Anterior cingulate cortex (tissue), 58 donors: ENCODE results near the gene SMYD4.
A peak's percentile ranks its signal among the peaks of the same experiment; 100 is the strongest.
"Not testable (repeated sequence)": the region's sequence is repeated elsewhere in the genome, so short reads cannot be mapped to it uniquely, and the experiment has no call there.

Experiments
- DNase-seq, 58 donors: peaks; one replicate each; lab custom pipeline; 2025; lab: John Stamatoyannopoulos, UW

Gene SMYD4

GRCh38 chr17:1758807-1759206, 70.9 kb downstream of the SMYD4 start:
- DNase-seq, result peak in 1 of 58 donors; percentile 19

- DNase-seq, result no peak
These were observed 73.9 kb downstream of the SMYD4 start for GRCh38 chr17:1755827-1756262.

GRCh38 chr17:1755252-1755826, 74.4 kb downstream of the SMYD4 start:
- peak in 28 of 58 donors; percentile 15 to 74 (median 35) for DNase-seq

GRCh38 chr17:1754430-1755112, 75.1 kb downstream of the SMYD4 start:
- no peak for DNase-seq

- no peak for DNase-seq
These were observed 75.8 kb downstream of the SMYD4 start for GRCh38 chr17:1753767-1754429.

GRCh38 chr17:1752425-1753262, 77.1 kb downstream of the SMYD4 start:
- peak in 1 of 58 donors; percentile 24 for DNase-seq

GRCh38 chr17:1750628-1751027, 79.1 kb downstream of the SMYD4 start:
- DNase-seq, result no peak

- no peak for DNase-seq
These were observed 82.6 kb downstream of the SMYD4 start for GRCh38 chr17:1746975-1747543.

- no peak for DNase-seq
These were observed 84.1 kb downstream of the SMYD4 start for GRCh38 chr17:1745513-1746020.

- peak in 3 of 58 donors; percentile 17 to 34 (median 26) for DNase-seq
These were observed 84.9 kb downstream of the SMYD4 start for GRCh38 chr17:1744551-1745512.

- DNase-seq, result no peak
These were observed 86.6 kb downstream of the SMYD4 start for GRCh38 chr17:1743088-1743439.

GRCh38 chr17:1742371-1743087, 87.2 kb downstream of the SMYD4 start, which contains the start of gene SERPINF2:
SERPINF2 (plus strand) TSS chr17:1742871; CDS start chr17:1744996, 2,125 bp downstream.
- DNase-seq, result no peak

GRCh38 chr17:1741899-1742298, 87.8 kb downstream of the SMYD4 start:
- not testable (repeated sequence) for DNase-seq

GRCh38 chr17:1737531-1738291, 92.0 kb downstream of the SMYD4 start:
- DNase-seq, result no peak

GRCh38 chr17:1736348-1737281, 93.1 kb downstream of the SMYD4 start:
- peak in 8 of 58 donors; percentile 14 to 58 (median 27) for DNase-seq

GRCh38 chr17:1735834-1736347, 93.8 kb downstream of the SMYD4 start:
- no peak for DNase-seq
